ENCODE results near the gene CCNG1.
"Not testable (repeated sequence)": the region's sequence is repeated elsewhere in the genome, so short reads cannot be mapped to it uniquely, and the experiment has no call there.

CCNG1 gene

DNA sequence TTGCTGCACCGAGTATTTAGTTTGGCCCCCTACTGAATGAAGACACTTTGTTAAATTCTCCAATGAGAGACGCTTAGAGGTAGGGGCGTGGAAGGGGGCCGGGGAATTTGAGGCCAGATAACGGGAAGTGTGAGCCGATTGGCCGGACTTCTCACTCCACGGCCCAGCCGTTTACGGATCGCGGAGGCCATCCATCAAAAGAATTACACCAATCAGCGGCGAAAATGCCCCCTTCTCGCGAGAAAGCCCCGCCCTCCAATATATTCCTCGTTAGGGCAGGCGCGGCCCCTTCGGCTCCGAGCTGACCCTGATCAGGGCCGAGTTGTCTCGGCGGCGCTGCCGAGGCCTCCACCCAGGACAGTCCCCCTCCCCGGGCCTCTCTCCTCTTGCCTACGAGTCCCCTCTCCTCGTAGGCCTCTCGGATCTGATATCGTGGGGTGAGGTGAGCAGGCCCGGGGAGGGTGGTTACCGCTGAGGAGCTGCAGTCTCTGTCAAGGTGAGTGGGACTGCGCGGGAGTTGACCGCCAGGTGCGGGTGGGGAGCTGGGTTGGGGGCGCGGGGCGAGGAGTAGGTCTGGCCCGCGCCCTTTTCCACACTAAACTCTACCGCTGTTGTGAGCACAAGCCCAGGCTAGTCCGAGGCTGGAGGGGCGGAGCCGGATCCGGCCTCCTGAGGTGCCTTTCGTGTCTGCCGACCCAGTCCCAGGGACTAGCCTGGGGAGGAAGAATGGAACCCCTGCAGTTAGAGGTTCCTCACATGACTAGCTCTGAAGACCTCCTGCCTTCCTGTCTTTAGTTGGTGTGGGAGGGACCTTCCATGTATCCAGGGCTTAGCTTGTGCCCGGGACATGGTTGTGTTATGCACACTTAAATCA is at the start of gene CCNG1:
TSS of gene CCNG1 (plus strand) at position 287 of the 874 bp plus-strand sequence. CDS start 1,662 bp downstream, outside the sequence.
- H3K9me3 ChIP-seq (ENCODE audit: control insufficient read depth, insufficient read depth, low read length), result no peaks in the 10 kb centered on the region
- peaks cover 24% of the 10 kb centered on the region for H3K36me3 ChIP-seq (ENCODE audit: insufficient read depth, low read length)
- H3K9ac ChIP-seq (ENCODE audit: low read depth, low read length), result peak within 1 kb of the TSS; percentile 98
- H3K4me1 ChIP-seq (ENCODE audit: insufficient read depth, low read length), result peaks cover 14% of the 10 kb centered on the region

DNA sequence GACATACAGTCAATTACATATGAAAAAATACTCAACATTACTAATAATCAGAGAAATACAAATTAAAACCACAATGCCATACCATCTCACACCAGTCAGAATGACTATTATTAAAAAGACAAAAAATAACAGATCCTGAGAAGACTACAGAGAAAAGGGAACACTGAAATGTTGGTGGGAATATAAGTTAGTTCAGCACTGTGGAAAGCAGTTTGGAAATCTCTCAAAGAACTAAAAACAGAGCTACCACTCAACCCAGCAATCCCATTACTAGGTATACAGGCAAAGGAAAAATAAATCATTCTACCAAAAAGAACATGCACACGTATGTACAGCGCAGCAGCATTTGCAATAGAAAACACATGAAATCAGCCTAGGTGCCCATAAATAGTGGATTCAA is 41.6 kb upstream of the CCNG1 start:
- H3K4me1 ChIP-seq (ENCODE audit: insufficient read depth, low read length), result no peaks in the 10 kb centered on the region
- no peaks in the 10 kb centered on the region for H3K36me3 ChIP-seq (ENCODE audit: insufficient read depth, low read length)
- no peak overlapping the region for H3K9ac ChIP-seq (ENCODE audit: low read depth, low read length)
- H3K9me3 ChIP-seq (ENCODE audit: control insufficient read depth, insufficient read depth, low read length), result no peaks in the 10 kb centered on the region

- H3K9ac ChIP-seq (ENCODE audit: low read depth, low read length); H3K9me3 ChIP-seq (ENCODE audit: control insufficient read depth, insufficient read depth, low read length); H3K4me1 ChIP-seq (ENCODE audit: insufficient read depth, low read length); H3K36me3 ChIP-seq (ENCODE audit: insufficient read depth, low read length): not testable (repeated sequence)
Observed at GRCh38 chr5:163396818-163397340, 40.5 kb upstream of the CCNG1 start.

GRCh38 chr5:163397354-163397753 is 40.0 kb upstream of the CCNG1 start:
- Histone ChIP-seq H3K9ac (ENCODE audit: low read depth, low read length) (no peak overlapping the region), H3K4me1 (ENCODE audit: insufficient read depth, low read length) (no peaks in the 10 kb centered on the region), H3K36me3 (ENCODE audit: insufficient read depth, low read length) (no peaks in the 10 kb centered on the region), H3K9me3 (ENCODE audit: control insufficient read depth, insufficient read depth, low read length) (no peaks in the 10 kb centered on the region)

DNA sequence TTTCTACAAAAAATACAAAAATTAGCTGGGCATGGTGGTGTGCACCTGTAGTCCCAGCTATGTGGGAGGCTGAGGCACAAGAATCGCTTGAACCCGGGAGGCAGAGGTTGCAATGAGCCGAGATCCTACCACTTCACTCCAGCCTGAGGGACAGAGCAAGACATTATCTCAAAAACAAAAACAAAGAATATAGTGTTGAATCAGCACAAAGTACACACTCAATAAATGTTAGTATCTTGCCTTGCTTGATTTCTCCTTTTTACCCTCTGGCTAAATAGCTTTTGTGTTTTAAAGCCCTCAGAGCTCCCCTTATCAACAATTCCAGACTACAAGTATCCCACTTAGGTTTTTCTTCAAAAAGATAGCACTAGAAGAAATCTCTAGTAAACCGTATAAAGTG is 37.5 kb upstream of the CCNG1 start:
- no peaks in the 10 kb centered on the region for H3K9me3 ChIP-seq (ENCODE audit: control insufficient read depth, insufficient read depth, low read length)
- H3K4me1 ChIP-seq (ENCODE audit: insufficient read depth, low read length), result no peaks in the 10 kb centered on the region
- no peaks in the 10 kb centered on the region for H3K36me3 ChIP-seq (ENCODE audit: insufficient read depth, low read length)
- no peak overlapping the region for H3K9ac ChIP-seq (ENCODE audit: low read depth, low read length)

- H3K9ac ChIP-seq (ENCODE audit: low read depth, low read length), result no peak overlapping the region
- no peaks in the 10 kb centered on the region for H3K9me3 ChIP-seq (ENCODE audit: control insufficient read depth, insufficient read depth, low read length)
- H3K4me1 ChIP-seq (ENCODE audit: insufficient read depth, low read length), result no peaks in the 10 kb centered on the region
- no peaks in the 10 kb centered on the region for H3K36me3 ChIP-seq (ENCODE audit: insufficient read depth, low read length)
Observed at GRCh38 chr5:163401271-163401670, 36.1 kb upstream of the CCNG1 start.

DNA sequence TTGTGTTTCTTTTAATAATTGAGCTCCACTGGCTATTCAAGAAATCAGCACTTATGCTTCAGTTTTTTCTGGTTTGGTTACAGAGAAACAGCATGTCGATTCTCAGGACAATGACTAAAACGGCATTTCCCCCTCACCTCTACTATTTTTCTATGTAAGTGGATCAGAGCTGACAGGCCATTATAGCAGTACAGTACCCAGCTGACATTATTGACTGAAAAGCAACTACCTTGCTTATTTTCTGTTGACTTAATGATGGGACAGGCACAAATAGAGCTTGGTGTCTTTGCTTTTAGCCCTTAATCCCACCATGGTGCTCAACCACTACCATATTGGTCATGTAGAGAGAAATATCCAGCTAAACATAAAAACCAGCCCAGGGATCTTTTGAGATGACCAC is 35.4 kb upstream of the CCNG1 start:
- no peaks in the 10 kb centered on the region; the same call in 1 of the 2 replicates for H3K36me3 ChIP-seq (ENCODE audit: insufficient read depth, low read length)
- H3K9ac ChIP-seq (ENCODE audit: low read depth, low read length), result no peak overlapping the region
- peaks cover 2% of the 10 kb centered on the region for H3K4me1 ChIP-seq (ENCODE audit: insufficient read depth, low read length)
- no peaks in the 10 kb centered on the region for H3K9me3 ChIP-seq (ENCODE audit: control insufficient read depth, insufficient read depth, low read length)

GRCh38 chr5:163404364-163405173 is 32.8 kb upstream of the CCNG1 start:
- H3K9me3 ChIP-seq (ENCODE audit: control insufficient read depth, insufficient read depth, low read length), result no peaks in the 10 kb centered on the region
- H3K4me1 ChIP-seq (ENCODE audit: insufficient read depth, low read length), result peaks cover 6% of the 10 kb centered on the region
- no peaks in the 10 kb centered on the region; the same call in 1 of the 2 replicates for H3K36me3 ChIP-seq (ENCODE audit: insufficient read depth, low read length)
- no peak overlapping the region for H3K9ac ChIP-seq (ENCODE audit: low read depth, low read length)

GRCh38 chr5:163407034-163407655 is 30.2 kb upstream of the CCNG1 start:
- no peaks in the 10 kb centered on the region; the same call in 1 of the 2 replicates for H3K36me3 ChIP-seq (ENCODE audit: insufficient read depth, low read length)
- H3K9ac ChIP-seq (ENCODE audit: low read depth, low read length), result no peak overlapping the region
- H3K9me3 ChIP-seq (ENCODE audit: control insufficient read depth, insufficient read depth, low read length), result no peaks in the 10 kb centered on the region
- H3K4me1 ChIP-seq (ENCODE audit: insufficient read depth, low read length), result peaks cover 6% of the 10 kb centered on the region

DNA sequence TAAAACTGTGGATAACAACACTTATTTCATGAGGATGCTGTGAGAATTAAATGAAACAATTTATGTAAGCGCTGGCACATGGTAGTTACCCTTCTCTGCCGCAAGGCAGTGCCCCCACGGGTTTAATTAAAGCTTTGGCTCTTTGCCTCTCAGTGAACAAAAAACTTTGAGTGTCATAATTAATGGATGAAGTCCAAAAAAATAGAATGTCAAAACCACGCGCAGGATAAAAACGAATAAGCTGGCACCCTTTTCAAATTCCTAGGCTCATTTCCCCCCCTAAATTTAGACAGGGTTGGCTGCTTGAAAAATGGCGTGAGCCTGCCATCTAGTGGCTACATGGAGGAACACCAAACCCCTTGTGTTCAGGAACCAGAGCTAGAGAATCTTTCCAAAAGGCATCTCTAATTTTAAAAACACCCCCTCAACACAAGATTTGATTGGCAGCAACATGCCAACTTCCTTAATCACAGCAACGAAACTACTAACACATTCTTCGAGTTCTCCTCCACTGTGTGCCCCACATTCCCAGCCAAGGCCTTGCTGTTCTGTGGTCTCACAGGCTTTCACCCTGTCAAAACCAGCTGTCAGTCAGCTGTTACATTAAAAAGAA is 29.0 kb upstream of the CCNG1 start:
- H3K9me3 ChIP-seq (ENCODE audit: control insufficient read depth, insufficient read depth, low read length), result no peaks in the 10 kb centered on the region

GRCh38 chr5:163409384-163409783 is 28.0 kb upstream of the CCNG1 start:
- Histone ChIP-seq H3K9ac (ENCODE audit: low read depth, low read length) (no peak overlapping the region), H3K9me3 (ENCODE audit: control insufficient read depth, insufficient read depth, low read length) (no peaks in the 10 kb centered on the region), H3K36me3 (ENCODE audit: insufficient read depth, low read length) (no peaks in the 10 kb centered on the region; the same call in 1 of the 2 replicates), H3K4me1 (ENCODE audit: insufficient read depth, low read length) (peaks cover 6% of the 10 kb centered on the region)

More for the DNA sequence above, 29.0 kb upstream of the CCNG1 start:
- Histone ChIP-seq H3K4me1 (ENCODE audit: insufficient read depth, low read length) (peaks cover 6% of the 10 kb centered on the region), H3K36me3 (ENCODE audit: insufficient read depth, low read length) (no peaks in the 10 kb centered on the region; the same call in 1 of the 2 replicates), H3K9ac (ENCODE audit: low read depth, low read length) (no peak overlapping the region)

DNA sequence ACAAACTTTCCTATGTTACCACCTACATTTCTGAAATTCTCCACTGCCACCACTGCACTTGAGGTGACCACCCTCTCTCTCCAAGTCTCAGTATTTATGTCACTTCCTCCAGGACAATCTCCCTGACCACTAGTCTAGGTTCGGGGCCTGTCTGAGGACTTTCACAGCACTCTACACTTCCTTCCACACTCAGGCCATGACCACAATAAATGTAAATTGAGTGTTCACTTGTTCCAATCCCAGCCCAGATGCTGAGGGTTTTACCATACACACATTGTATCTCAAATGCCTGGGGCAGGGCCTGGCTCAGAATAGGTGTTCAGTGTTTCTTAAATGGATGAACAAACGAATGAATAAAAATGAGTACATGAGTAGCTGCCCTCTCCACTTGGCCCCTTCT is 26.9 kb upstream of the CCNG1 start:
- Histone ChIP-seq H3K36me3 (ENCODE audit: insufficient read depth, low read length) (no peaks in the 10 kb centered on the region; the same call in 1 of the 2 replicates), H3K9ac (ENCODE audit: low read depth, low read length) (no peak overlapping the region), H3K4me1 (ENCODE audit: insufficient read depth, low read length) (peaks cover 6% of the 10 kb centered on the region), H3K9me3 (ENCODE audit: control insufficient read depth, insufficient read depth, low read length) (no peaks in the 10 kb centered on the region)

DNA sequence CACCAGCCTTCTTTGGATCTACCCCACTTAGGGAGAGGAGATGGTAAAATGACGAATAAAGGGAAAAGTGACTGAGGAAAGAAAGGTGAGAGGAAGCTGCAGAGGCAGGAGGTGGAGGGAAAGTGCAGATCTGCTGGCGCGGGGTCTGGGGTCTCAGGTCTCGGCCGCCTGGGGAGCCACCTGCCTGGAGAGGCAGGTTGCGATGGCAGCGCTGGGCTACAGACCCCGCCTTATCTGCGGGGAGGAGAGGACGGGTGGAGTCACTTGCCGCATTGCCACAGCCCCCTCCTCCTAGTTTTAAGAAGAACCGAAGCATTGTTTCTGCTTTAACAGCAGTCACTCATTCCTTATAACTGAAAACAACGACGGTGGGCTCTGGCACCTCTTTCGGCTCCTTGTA is 21.7 kb upstream of the CCNG1 start:
- not testable (repeated sequence) for H3K4me1 ChIP-seq (ENCODE audit: insufficient read depth, low read length); H3K36me3 ChIP-seq (ENCODE audit: insufficient read depth, low read length); H3K9me3 ChIP-seq (ENCODE audit: control insufficient read depth, insufficient read depth, low read length)
- peak overlapping the region; percentile 35; the same call in 1 of the 2 replicates for H3K9ac ChIP-seq (ENCODE audit: low read depth, low read length)

DNA sequence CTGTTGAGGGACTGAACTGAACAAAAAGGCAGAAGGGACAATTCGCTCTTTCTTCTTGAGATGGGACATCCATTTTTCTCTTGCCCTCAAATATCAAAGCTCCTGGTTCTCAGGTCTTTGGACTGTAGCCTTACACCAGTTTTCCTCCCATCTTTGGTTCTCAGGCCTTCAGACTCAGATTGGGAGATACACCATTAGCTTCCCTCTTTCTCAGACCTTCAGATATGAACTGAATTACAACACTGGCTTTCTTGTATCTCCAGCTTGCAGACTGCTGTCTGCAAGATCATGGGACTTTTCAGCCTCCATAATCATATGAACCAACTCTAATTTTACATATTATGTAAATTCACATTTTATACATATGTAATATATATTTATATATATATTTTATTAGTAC is 12.6 kb upstream of the CCNG1 start:
- H3K9ac ChIP-seq (ENCODE audit: low read depth, low read length), result no peak overlapping the region
- no peaks in the 10 kb centered on the region for H3K36me3 ChIP-seq (ENCODE audit: insufficient read depth, low read length)
- no peaks in the 10 kb centered on the region for H3K4me1 ChIP-seq (ENCODE audit: insufficient read depth, low read length)
- no peaks in the 10 kb centered on the region for H3K9me3 ChIP-seq (ENCODE audit: control insufficient read depth, insufficient read depth, low read length)
